NCI-H1048 (cell line): ENCODE measurements around the gene PGP.

Experiments used
- DNase-seq: peaks from one replicate; lab custom pipeline; 2025; lab: John Stamatoyannopoulos, UW

Gene PGP

GRCh38 chr16:2237102-2237482 is 22.5 kb upstream of the PGP start:
- DNase-seq = no peak

GRCh38 chr16:2236337-2237101 is 21.9 kb upstream of the PGP start, which contains the start of gene DNASE1L2:
Gene DNASE1L2, plus strand, starts transcription at chr16:2236444. Its CDS starts 373 bp downstream, at chr16:2236817.
- DNase-seq = no peak

GRCh38 chr16:2235695-2236336 is 21.2 kb upstream of the PGP start:
- DNase-seq = no peak

GRCh38 chr16:2235234-2235651 is 20.6 kb upstream of the PGP start:
- no peak for DNase-seq

GRCh38 chr16:2234813-2235170 is 20.2 kb upstream of the PGP start:
- DNase-seq = no peak

GRCh38 chr16:2233872-2234812 is 19.5 kb upstream of the PGP start:
- DNase-seq = no peak

- no peak for DNase-seq
These were observed 18.6 kb upstream of the PGP start for GRCh38 chr16:2233046-2233775.

GRCh38 chr16:2232094-2232990 is 17.7 kb upstream of the PGP start:
- no peak for DNase-seq

GRCh38 chr16:2231016-2231931 is 16.6 kb upstream of the PGP start:
- no peak for DNase-seq

GRCh38 chr16:2230376-2230775 is 15.7 kb upstream of the PGP start:
- DNase-seq = no peak

GRCh38 chr16:2229632-2230250 is 15.1 kb upstream of the PGP start:
- no peak for DNase-seq

GRCh38 chr16:2229091-2229490 is 14.5 kb upstream of the PGP start:
- no peak for DNase-seq

- DNase-seq = no peak
These were observed 13.7 kb upstream of the PGP start for GRCh38 chr16:2228161-2228824.

GRCh38 chr16:2226918-2227317 is 12.3 kb upstream of the PGP start:
- no peak for DNase-seq

GRCh38 chr16:2226245-2226793 is 11.7 kb upstream of the PGP start:
- no peak for DNase-seq

GRCh38 chr16:2223942-2224486 is 9.4 kb upstream of the PGP start:
- DNase-seq = no peak

GRCh38 chr16:2223221-2223941 is 8.7 kb upstream of the PGP start, which contains the start of gene E4F1:
Gene E4F1, plus strand, starts transcription at chr16:2223591. Its CDS starts 23 bp downstream, at chr16:2223614.
- peak; percentile 81 for DNase-seq
